ENCODE results near the gene RPA1.

The RPA1 gene

GRCh38 chr17:1942666-1943435 lies 113.0 kb downstream of the RPA1 start:
- DNase-seq, result no peak

- DNase-seq, result no peak
Observed at GRCh38 chr17:1943436-1943831, 113.6 kb downstream of the RPA1 start.

GRCh38 chr17:1945621-1946020 lies 115.8 kb downstream of the RPA1 start:
- DNase-seq, result no peak

GRCh38 chr17:1946021-1946932 lies 116.5 kb downstream of the RPA1 start:
- DNase-seq, result no peak

GRCh38 chr17:1947229-1947742 lies 117.5 kb downstream of the RPA1 start:
- DNase-seq, result no peak

GRCh38 chr17:1947743-1948516 lies 118.1 kb downstream of the RPA1 start:
- no peak for DNase-seq

GRCh38 chr17:1948517-1948825 lies 118.7 kb downstream of the RPA1 start:
- no peak for DNase-seq
